ENCODE data around the gene NOP14.
A peak's percentile ranks its signal among the peaks of the same experiment; 100 is the strongest.
"Not testable (repeated sequence)": the region's sequence is repeated elsewhere in the genome, so short reads cannot be mapped to it uniquely, and the experiment has no call there.

NOP14 gene
- total RNA-seq, result 78.0 reads per million, percentile 78 among the genes with 10 or more reads in this experiment

- DNase-seq, result peak; percentile 98
These were observed at the start of gene NOP14, which contains the start of gene GRK4 for GRCh38 chr4:2963175-2963965. Gene NOP14, minus strand, starts transcription at chr4:2963406. Its CDS starts 87 bp downstream, at chr4:2963319. Gene GRK4, plus strand, starts transcription at chr4:2963571. Its CDS starts 500 bp downstream, at chr4:2964071.

GRCh38 chr4:3011456-3012220, 48.4 kb upstream of the NOP14 start:
- DNase-seq, result no peak

GRCh38 chr4:3010998-3011397, 47.8 kb upstream of the NOP14 start:
- no peak for DNase-seq

DNA sequence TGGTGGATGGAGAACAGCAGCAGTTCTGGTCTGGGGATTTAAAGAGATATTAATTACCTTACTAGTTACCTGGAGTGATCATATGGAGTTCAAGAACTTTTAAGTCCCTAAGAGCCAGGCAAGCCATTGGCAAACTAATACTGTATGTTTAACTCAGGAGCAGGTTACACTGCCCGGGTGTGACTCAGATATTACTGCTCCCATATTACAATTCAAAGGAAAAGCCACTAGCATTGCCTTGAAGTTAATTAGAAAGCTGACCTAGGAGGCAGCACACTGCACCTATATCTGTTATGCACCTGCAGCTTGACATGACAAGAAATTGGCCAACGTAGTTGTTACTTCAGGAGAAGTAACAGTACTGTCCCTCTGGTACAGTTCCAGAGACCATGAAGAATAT, 47.4 kb upstream of the NOP14 start:
- DNase-seq, result no peak

DNA sequence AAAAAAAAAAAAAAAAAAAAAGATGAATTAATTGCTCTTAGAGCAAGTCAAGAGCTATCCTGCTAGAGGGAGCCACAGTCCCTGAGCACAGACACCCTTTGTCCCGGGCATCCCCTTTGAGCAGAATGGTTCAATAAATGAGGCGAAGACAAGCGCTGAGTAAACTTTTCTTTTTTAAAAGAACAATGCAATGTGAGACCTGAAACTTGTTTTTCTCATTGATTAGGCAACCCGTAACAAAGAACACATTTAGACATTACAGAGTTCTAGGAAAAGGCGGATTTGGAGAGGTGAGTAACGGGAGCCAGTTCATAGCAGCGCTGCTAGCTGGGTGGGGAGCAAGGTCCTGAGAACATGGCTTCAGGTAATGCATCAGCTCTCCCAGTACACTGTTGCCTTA, 46.2 kb upstream of the NOP14 start:
- DNase-seq, result no peak

- DNase-seq, result no peak
These were observed 44.5 kb upstream of the NOP14 start for GRCh38 chr4:3007724-3008123.

DNA sequence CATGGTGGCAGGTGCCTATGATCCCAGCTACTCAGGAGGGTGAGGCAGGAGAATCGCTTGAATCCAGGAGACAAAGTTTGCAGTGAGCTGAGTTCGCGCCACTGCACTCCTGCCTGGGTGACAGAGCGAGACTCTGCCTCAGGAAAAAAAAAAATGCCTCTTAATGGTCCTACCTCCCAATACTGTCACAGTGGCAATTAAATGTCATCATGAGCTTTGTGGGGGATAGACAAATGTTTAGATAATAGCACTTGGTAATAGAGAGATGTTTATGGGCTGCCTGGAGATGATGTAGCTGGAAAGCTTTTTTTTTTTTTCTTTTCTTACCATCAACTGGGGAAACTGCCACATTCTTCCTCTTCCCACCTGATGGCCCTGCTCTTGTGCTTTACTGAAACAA, 33.2 kb upstream of the NOP14 start:
- no peak for DNase-seq

DNA sequence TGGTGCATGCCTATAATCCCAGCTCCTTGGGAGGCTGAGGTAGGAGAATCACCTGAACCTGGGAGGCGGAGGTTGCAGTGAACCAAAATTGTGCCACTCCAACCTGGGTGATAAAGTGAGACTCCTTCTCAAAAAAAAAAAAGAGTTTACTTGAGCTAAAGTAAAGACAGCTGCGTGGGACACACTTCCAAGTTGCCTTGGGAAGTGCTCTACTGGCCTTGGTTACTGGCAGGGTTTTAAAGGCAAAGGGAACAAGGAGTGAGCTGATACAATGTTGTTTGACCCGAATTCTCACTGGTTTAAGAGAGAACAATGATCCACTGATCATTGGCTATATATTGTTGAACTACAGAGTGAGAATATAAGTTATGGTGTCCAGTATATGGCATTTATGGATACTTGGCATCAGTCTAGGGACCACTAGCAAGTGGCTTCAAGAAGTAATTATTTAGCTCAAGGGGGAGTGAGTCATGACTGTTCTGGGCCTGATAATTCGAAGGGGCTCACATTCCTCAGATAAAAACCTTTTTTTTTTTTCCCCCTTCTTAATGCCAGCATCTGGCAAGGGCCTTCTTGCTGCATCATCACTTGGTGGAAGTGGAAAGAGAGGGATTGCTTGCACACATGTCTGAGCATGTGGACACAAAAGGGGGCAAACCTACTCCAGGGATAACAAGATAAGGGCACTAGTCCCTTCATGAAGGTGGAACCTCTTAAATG, 32.5 kb upstream of the NOP14 start:
- DNase-seq, result no peak

GRCh38 chr4:2994917-2995316, 31.7 kb upstream of the NOP14 start:
- no peak for DNase-seq

GRCh38 chr4:2991243-2991642, 28.0 kb upstream of the NOP14 start:
- DNase-seq, result no peak

DNA sequence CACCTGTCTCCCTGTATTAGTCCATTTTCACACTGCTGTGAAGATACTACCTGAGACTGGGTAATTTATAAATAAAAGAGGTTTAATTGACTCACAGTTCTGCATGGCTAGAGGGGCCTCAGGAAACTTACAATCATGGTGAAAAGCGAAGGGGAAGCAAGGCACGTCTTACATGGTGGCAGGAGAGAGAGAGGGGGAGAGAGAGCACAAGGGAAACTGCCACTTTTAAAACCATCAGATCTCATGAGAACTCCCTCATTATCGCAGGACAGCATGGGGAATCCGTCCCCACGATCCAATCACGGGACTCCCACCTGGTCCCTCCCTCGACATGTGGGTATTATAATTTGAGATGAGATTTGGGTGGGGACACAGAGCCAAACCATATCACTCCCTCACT, 20.5 kb upstream of the NOP14 start:
- not testable (repeated sequence) for DNase-seq

DNA sequence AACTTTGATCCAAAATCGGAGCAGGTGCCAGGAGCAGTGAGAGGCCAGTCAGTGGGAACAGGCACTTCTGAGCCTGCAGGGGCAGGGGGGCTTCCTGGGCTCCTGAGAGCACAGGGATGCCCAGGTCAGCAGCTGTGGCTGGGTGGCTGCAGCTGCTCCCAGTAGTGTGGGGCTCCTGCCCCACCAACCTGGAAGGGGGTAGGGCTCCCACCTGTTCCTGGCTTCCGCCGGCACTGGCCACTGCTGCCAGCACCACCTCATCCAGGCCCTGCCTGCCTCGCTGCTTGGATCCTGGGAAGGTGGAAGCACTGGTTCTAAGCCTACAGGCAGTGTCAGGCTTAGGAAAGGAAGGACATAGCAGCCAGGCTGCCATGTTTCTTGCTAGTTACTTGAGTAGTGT, 18.8 kb upstream of the NOP14 start:
- DNase-seq, result no peak

DNA sequence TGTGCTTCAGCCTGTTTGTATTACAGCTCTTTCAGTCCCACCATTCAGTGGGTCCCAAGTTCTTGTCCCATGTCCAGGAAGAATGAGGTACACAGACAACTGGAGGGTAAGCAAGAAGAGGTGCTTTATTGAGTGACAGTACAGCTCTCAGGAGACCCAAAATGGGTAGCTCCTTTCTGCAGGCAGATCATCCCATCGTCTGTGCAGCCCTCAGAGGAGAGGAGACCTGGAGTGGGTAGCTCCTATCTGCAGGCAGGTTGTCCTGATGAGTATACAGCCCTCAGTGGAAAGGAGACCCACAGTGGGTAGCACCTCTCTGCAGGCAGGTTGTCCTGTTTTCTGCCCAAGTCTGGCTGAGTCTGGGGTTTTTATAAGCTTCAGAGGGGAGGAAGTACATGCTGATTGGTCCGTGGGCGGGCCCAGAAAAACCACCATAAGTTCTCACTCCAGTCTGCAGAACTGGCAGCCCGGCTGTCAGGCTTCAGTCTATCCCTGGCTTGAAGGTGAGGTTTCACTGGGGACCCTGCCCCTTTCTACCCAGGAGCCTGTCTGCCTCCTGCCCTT, 18.1 kb upstream of the NOP14 start:
- DNase-seq, result no peak

DNA sequence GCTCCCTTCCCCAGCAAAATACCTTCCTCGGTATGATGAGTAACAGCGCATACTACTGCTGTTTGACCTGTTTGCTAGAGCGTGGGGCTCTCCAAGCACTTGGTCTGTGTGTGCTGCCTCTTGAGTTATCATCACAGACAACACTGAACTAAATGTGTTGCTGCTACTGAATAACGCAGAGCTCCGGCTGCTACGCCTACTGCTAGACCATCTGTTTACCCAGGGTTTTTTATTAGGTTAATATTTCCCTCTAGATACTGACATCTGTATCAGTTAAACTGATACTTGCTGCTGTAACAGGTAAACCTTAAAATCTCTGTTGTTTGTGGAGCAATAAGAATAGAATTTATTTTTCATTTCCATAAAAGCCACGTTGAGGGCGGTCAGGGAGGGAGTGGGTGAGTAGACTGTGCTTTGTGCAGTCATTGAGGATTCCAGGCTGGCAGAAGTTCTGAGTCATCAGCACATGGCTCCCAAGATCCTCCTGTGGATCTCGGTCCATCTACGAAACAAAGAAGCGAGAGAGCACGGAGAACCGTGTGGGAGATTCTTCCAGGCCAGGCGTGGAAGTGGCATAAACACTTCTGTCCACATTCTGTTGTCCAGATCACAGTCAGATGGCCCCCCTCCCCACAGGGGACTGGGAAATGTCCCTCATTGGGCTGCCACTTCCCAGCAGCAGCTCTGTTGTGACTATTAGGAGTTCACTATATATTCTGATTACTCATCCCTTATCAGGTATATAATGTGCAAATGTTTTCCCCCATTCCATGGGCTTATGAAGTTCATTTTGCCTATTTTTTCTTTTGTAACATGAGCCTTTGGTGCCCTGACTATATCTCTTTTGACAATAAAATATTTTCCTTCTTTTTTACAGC, 14.2 kb upstream of the NOP14 start:
- DNase-seq, result no peak

- DNase-seq, result no peak
These were observed 8.1 kb upstream of the NOP14 start for GRCh38 chr4:2971275-2971674.

DNA sequence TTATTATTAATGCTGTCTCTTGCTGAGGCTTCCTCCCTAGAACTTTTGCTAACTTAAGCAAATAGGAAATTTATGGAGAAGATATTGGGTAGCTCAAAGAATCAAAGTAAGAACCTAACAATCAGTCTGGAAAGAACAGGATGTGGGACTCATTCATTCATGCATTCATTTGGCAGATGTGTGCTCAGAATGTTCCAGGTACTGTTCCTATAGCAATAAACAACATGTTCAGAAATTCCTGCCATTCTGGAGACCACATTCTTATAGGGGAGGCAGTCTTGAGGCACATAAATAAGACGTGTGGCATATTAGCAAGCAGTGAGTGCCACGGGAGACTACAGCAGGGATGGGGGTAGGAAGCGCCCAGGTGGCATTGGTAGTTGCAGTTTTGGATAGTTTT, 5.2 kb upstream of the NOP14 start:
- DNase-seq, result no peak

DNA sequence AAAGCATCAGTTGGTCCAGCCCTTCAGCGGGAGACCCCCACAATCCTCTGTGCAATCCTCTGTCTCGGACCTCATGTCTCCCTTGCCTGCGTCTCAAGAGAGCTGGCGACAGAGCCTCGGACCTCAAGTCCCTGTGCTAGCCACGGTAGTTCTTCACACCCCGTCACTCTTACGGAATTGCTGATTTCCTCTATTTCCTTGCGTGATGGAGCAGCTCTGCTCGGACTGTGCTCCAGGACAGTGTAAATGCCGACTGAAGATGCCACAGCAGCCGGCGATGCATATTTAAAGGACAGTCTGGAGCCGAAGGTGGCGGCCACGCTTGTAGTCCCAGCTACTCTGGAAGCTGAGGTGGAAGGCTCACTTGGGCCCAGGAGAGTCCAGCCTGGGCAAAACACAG, 2.1 kb upstream of the NOP14 start:
- DNase-seq, result no peak

- DNase-seq, result no peak
These were observed 1.6 kb upstream of the NOP14 start for GRCh38 chr4:2964706-2965258.

DNA sequence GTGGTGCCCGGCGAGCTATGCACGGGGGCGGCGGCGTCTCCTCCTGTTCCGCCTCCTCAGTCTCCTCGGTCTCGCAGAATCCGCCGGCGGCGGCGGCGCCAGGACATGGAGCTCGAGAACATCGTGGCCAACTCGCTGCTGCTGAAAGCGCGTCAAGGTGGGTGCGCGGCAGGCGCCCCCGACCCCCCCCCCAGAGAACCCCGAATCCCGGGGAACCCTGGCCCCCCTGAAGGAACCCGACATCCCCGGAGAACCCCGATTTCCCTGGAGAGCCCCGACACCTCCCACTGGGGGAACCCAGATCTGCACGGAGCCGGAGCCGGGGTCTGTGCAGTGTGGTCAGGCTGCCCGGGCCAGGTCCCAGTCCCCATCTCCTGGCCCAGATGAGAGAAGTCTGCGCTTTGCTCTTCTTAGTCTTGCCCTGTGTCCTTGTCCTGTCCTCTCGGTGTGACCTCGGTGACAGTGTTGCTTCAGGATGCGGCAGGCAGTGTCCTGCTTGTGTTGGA, 813 bp upstream of the NOP14 start:
- no peak for DNase-seq

- DNase-seq, result no peak
These were observed 512 bp downstream of the NOP14 start for GRCh38 chr4:2962614-2963174.

- DNase-seq, result no peak
These were observed 1.3 kb downstream of the NOP14 start for GRCh38 chr4:2961811-2962441.
